Measurements from ENCODE around the gene MCU.

Gene MCU

GRCh38 chr10:72688208-72688651 lies 3.7 kb upstream of the MCU start:
- DNase-seq (ENCODE audit: extremely low read depth, low read depth), result peak; percentile 44
- no peak for TF ChIP-seq CTCF (IDR thresholded peaks at IDR 0.05; ENCODE audit: low read depth, low read length)

GRCh38 chr10:72689660-72690059 lies 2.3 kb upstream of the MCU start:
- TF ChIP-seq CTCF (IDR thresholded peaks at IDR 0.05; ENCODE audit: low read depth, low read length), result no peak
- DNase-seq (ENCODE audit: extremely low read depth, low read depth), result no peak

- DNase-seq (ENCODE audit: extremely low read depth, low read depth), result no peak
- TF ChIP-seq CTCF (IDR thresholded peaks at IDR 0.05; ENCODE audit: low read depth, low read length), result no peak
Measured at GRCh38 chr10:72690071-72690755, 1.7 kb upstream of the MCU start.

GRCh38 chr10:72691470-72691862 lies 477 bp upstream of the MCU start:
- TF ChIP-seq CTCF (IDR thresholded peaks at IDR 0.05; ENCODE audit: low read depth, low read length), result no peak

GRCh38 chr10:72692744-72692993 lies 726 bp downstream of the MCU start:
- no peak for TF ChIP-seq CTCF (IDR thresholded peaks at IDR 0.05; ENCODE audit: low read depth, low read length)
- DNase-seq (ENCODE audit: extremely low read depth, low read depth), result no peak

More at GRCh38 chr10:72691470-72691862, 477 bp upstream of the MCU start:
- DNase-seq (ENCODE audit: extremely low read depth, low read depth), result no peak

- no peak for DNase-seq (ENCODE audit: extremely low read depth, low read depth)
- TF ChIP-seq CTCF (IDR thresholded peaks at IDR 0.05; ENCODE audit: low read depth, low read length), result no peak
Measured at GRCh38 chr10:72692994-72693781, 1.2 kb downstream of the MCU start.

Measured in AG09319 (cell line).